GM12875 (cell line): Measurements from ENCODE around the gene GRIK4.

ENCODE experiments used
- H3K4me3 ChIP-seq: one replicate; pipeline ENCODE4 v1.5.1; 2011; ENCODE audit warnings: low read depth, low read length, control low read depth
- TF ChIP-seq, protein P1 (sequence below): IDR thresholded peaks from 2 replicates; pipeline ENCODE4 v1.5.1; 2011; ENCODE audit warnings: low read depth, mild to moderate bottlenecking, control low read depth, inconsistent platforms, low read length, moderate library complexity, borderline replicate concordance; ENCODE audit not compliant: insufficient read depth

The GRIK4 gene

GRCh38 chr11:120900643-120901042 lies 389.1 kb downstream of the GRIK4 start:
- no peak overlapping the region for H3K4me3 ChIP-seq
- TF ChIP-seq, protein P1, sequence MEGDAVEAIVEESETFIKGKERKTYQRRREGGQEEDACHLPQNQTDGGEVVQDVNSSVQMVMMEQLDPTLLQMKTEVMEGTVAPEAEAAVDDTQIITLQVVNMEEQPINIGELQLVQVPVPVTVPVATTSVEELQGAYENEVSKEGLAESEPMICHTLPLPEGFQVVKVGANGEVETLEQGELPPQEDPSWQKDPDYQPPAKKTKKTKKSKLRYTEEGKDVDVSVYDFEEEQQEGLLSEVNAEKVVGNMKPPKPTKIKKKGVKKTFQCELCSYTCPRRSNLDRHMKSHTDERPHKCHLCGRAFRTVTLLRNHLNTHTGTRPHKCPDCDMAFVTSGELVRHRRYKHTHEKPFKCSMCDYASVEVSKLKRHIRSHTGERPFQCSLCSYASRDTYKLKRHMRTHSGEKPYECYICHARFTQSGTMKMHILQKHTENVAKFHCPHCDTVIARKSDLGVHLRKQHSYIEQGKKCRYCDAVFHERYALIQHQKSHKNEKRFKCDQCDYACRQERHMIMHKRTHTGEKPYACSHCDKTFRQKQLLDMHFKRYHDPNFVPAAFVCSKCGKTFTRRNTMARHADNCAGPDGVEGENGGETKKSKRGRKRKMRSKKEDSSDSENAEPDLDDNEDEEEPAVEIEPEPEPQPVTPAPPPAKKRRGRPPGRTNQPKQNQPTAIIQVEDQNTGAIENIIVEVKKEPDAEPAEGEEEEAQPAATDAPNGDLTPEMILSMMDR, result no peak

- TF ChIP-seq, protein P1, result no peak
These were observed 392.1 kb downstream of the GRIK4 start for GRCh38 chr11:120903686-120904085.

GRCh38 chr11:120904116-120904515 lies 392.6 kb downstream of the GRIK4 start:
- TF ChIP-seq, protein P1, result no peak
- no peak overlapping the region for H3K4me3 ChIP-seq

More at GRCh38 chr11:120903686-120904085, 392.1 kb downstream of the GRIK4 start:
- no peak overlapping the region for H3K4me3 ChIP-seq

GRCh38 chr11:120906766-120907165 lies 395.2 kb downstream of the GRIK4 start:
- no peak overlapping the region for H3K4me3 ChIP-seq
- TF ChIP-seq, protein P1, result no peak

DNA sequence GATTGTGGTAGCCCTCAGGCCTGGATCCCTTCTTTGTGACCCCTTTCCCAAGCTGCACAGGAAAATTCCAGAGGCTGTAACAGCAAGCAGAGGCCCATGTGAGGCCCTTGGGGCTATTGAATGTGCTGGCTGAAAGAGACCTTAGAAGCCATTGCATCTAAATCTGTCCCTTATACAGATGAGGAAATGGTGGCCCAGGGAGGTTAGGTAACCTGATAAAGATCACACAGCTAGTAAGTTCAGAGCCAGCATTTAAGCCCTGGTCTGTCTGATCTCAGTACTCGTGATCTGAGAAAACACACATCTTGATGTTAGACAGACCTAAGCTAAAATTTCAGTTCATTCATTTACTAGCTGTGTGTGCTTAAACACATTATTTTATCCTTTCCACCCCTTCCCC lies 396.4 kb downstream of the GRIK4 start:
- H3K4me3 ChIP-seq, result no peak overlapping the region
- TF ChIP-seq, protein P1, result no peak

DNA sequence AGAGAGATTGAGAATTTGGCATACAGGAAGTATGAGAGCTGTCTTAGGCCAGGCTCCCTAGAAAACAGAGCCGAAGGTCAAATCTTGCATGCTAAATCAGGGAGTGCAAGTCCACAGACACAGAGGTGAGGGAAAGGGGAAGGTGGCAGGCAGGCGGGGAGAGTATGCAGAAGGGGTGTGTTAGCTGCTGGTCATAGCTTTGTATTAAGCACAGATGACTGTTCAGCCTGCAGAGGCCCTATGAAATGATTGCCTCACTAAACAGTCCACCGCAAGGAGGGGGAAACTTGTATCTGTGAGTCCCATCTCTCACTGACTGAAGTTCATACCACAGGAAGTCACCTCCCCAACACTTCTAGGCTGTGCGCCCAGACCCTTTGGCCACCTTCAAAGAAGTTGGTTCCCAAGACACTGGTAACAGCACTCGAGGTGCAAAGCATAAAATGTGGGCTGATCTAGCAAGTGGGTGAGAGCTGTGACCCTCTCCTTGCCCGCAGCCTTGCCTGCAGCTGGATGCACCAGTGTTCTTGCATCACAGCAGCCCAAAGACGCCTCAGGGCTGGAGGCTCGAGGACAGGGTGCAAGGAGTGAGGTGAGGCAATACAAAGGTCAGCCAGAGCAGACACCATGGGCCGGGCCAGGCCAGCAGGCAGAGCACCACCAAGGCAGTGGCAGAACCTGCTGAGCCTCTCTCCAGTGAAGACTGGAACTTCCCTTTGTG lies 397.1 kb downstream of the GRIK4 start:
- TF ChIP-seq, protein P1, result no peak
- no peak overlapping the region for H3K4me3 ChIP-seq
